MV-4-11 (cell line): ENCODE results near the gene DACT2.
"Not testable (repeated sequence)": the region's sequence is repeated elsewhere in the genome, so short reads cannot be mapped to it uniquely, and the experiment has no call there.

Experiments
- DNase-seq: peaks from one replicate; lab custom pipeline; 2025; lab: John Stamatoyannopoulos, UW

The DACT2 gene

DNA sequence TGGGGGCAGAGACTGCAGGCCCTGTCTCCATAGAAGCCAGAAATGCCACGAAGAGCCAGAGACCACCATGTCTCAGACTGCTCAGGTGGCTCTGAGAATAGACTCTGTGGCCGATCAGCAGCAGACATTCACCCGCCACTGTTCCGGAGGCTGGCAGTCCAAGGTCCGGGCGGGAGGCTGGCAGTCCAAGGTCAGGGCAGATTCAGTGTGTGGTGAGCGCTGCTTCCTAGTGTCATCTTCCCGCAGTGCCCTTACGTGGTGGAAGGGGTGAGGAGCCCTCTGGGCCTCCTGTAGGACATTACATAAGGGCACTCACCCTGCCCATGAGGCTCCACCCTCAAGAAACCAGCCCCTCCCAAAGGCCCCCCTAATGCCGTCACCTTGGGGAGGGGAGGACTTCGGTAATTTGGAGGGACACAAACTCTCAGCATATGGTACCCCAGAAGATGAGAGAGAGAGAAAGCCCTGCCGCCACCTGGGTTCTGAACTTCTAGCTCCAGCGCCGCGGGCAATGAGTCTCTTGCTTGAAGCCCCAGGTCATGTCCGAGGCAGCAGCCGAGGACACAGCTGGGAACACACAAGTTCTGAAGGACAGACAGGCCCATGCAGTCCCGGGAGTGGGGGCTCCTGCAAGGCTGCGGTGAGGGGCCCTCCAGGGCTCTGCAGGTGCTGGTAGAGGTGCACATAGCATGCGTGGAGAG, 36.4 kb downstream of the DACT2 start:
- DNase-seq: no peak

DNA sequence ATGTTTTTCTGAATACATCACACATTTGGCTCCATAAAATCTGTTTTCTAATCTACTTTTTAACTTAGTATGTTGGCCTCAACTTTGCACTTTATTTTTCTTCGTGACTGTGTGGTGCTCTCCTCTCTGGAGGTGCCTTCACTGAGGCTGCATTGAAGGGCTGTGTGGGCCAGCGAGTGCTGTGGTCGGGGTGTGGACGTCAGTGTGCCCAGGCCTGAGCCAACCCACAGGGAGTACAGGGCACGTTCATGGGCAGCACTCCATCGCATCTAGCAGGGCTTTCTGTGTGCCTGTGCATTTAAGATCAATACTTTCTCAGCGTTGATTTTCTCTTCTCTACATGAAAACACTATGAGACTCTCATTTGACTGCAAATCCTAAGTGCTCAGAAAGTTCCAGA, 37.8 kb downstream of the DACT2 start:
- no peak for DNase-seq

DNA sequence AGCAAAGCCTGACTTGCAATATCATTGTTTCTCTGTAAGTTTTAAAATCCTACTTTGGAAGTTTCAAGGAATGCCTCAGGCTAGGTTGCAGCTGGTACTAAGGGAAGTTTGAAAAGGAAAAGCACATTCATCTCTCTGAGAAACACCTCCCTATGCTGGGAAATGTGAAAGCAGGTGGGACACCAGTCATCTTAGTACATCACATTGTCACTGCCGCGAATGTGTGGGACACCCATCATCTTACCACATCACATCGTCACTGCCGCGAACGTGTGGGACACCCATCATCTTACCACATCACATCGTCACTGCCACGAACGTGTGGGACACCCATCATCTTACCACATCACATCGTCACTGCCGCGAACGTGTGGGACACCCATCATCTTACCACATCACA, 38.3 kb downstream of the DACT2 start:
- DNase-seq: not testable (repeated sequence)

DNA sequence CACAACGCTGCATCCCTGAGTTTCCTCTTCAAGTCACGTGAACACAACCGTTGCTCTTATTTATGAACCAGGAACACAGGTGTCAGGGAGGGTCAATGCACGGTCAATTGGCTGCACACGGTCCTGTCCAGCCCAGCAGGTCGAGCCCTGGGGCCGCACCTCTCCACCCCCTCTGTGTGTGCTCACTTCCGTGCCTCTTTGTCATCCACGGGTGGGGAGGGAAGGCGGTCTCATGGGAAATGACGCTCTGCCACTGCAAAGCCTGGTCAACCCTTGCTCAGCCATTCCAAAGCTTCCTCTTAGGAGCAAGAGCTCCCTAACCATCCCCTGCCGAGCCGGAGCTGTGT, 38.7 kb downstream of the DACT2 start:
- no peak for DNase-seq

DNA sequence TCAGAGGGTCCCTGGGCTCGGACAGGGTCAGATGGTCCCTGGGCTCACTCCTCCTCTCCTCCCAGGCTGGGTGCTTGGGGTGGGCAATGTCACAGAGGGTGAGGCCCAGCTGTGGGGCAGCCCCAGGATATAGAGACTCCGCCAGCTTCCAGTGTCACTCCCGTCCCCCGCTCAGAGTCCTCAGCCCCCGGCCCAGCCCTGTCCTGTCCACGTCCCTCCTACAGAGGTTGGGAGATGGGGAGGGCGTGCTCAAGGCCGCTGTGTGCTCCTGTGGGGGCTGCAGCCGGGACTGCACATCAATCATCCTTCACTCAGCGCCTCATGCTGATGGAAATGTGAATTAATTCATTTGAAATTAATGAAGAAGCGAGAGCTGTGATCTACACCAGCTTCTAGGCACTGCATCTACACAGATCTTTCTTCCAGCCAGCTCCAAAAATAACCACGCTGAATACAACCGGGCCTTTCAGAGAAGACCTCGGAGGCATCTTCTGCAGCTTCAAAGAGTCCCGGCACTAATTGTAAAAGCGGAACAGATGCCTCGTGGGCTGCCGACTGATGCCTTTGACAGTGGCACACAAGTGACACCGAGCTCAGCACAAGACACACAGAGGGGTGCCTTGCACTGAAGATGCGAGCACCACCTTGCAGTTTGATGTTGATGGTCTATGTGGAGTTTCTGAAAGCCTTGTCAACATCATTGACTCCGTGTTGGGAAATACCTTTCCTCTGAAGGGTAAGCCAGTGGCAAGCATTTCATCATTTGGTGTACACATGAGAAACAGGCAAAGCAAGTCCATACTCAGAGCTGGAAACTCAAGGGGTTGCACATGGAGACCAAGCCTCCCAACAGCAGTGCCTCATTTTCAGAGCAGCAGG, 39.3 kb downstream of the DACT2 start:
- DNase-seq: no peak

DNA sequence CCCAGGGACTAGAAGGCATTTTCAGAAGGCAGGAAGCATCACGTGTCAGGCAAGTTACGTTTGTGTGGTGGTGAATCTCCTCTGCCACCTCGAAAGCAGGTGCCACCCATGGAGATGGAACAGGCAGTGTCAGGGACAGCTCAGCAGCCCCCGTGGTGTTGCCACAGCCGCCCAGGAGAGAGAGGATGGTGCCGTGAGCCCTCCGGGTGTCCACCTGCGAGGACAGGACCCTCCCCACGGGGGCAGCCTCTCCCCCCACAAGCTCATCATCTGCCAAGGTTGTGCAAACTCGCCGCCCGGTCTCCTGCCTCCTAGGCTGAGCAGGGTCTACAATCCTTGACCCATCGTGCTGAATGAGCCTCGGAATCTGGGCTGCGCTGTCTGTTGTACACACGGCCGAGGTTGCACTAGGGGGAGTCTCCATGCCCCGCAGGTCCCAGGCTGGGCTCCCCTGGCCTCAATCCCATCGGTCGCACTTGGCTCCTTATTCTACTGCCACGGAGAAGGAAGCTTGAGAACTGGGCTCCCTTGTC, 40.1 kb downstream of the DACT2 start:
- no peak for DNase-seq

DNA sequence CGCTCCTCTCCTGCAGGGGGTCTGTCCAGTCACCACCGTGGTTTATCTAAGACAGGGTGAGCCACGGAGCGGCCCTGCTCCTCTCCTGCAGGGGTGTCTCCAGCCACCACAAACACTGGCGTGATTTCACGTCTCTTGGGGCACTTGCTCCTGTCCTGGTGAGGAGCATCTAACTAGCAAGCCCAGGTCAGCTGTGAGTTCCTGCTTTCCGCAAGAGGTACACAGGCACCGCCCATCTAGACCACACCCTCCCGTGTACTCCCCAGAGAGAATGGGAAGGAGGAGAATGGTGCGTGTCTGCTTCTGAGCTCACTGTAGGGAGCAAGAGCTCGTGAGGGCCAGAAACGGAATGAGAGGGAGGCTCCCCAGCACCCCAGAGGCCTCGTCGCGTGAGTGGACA, 40.7 kb downstream of the DACT2 start:
- DNase-seq: no peak

DNA sequence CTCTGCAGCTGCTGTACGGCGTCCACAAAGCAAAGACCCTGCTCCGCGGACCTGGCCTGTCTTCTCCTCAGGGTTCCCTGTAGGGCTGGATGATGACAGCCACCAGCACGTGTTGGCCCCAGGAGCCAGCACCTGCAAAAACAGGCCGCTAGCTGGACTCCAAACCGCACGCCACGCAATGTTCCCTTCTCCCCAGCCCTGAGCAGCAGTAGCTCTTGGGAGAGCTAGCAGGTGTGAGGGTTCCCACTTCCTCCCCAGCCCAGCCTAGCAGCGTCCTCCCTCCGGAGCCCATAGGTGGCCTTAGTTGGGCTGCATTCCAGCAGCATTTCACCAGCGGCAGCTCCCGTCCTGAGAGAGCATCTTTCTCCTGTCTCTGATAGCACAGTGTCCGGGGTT, 42.3 kb downstream of the DACT2 start:
- DNase-seq: no peak

DNA sequence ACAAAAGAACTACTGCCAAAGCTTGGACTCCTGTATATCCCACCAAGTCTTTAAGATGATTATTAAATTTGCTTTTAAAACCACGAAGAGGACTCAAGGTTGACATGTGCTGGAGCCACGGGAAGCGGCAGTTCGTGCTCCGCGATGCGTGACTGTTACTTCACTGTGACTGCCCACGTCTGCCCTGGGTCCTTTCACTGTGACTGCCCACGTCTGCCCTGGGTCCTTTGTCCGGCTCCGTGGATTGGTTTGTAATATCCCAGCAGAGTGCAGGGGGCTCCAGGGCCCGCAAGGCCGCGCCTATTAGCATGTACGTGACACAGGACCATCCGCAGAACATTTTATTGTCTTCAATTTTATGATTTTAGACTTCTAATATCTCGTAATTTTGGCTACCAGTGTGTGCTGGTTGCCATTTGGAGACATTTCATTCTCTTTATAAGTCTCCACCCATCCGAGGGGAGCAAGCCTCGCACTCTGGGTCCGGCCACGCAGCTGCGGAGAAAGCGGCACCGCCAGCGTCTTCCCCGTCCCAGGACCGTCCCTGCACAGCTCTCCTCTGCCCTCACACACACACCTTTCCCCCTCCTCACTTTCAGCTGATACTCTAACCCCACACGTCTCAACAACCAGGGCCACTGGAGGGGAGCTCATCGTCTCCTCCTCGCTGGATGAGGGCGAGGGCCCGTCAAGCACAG, 42.9 kb downstream of the DACT2 start:
- DNase-seq: no peak

DNA sequence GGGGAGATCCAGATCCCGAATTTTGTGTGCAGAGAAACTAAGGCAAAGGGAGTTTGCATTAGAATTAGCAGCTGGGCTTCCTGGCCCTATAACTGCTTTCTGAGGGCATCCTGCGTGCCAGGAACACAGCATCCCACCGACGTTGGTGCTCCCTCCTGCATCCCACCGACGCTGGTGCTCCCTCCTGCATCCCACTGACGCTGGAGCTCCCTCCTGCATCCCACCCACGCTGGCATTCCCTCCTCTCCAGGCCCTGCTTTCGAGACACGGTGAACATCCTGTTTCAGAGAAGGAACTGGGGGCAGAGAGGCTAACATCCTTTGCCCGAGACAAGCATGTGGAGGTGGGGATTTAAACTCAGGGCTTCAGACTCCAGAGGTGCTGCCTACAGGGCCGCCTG, 44.4 kb downstream of the DACT2 start:
- no peak for DNase-seq

DNA sequence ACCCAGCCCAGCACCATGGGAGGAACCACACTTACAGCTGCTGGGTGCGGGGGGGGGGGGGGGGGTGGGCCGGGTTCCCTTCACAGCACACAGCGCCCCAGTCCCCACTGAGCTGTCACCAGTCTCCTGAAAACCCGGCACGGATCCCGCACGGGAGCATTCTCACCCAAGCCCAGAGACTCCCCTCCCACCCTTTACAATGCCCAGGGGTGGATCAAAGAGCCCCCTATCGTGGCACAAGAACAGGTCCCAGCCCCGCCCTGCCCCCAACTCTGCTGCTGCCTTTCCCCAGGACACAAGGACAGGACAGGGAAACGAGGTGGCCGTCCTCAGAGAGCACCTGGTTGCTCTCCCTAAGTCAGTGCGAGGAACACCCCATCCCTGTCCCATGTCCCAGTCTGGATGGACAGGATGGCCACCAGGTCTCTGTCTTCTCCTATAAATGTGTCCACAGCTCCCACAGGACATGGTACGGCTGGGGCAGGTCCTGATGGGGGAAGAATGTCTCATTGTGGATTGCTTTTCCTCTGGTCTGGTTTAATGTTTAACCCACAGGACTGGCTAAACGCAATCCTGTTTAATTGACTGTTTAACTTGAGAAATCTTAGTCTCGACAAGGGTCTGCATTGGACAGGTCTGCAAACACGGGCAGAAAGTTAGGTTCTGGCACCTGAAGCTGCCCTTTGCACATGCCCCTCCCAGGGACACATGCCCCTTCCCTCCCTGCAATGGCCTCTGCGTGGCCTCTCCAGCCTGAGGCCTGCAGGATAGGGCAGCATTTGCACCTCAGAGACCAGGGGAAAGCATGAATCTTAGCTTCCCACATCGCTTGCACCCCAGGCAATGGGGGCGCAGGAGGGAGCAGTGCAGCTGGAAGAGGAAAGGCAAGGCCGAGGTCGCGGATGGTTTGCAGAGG, 45.3 kb downstream of the DACT2 start:
- no peak for DNase-seq

DNA sequence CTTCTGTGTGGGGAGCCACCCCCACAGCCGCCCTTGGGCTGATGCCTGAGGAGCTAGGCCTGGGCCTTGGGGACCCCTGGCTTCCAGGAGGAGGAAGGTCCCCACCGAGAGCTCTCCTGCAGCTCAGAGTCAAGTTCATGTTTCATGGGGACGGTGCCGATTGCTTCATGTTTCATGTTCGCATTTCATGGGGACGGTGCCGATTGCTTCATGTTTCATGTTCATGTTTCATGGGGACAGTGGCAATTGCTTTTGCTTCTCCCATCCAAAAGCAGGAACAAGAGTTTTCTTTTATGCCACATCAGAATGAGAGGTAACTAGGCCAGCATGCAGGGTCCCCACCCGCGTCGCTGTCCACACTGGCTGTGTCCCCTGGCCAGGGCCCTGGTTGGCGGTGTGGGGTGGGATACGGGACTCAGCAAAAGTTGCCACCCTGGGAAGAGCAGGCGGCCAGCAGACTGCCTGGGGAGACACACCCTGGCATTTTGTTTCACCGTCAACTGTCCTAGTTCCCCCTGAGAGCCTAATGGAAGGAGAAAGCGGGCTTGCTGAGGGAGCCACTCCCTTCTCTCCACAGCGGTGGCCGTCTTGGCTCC, 46.0 kb downstream of the DACT2 start:
- DNase-seq: no peak

DNA sequence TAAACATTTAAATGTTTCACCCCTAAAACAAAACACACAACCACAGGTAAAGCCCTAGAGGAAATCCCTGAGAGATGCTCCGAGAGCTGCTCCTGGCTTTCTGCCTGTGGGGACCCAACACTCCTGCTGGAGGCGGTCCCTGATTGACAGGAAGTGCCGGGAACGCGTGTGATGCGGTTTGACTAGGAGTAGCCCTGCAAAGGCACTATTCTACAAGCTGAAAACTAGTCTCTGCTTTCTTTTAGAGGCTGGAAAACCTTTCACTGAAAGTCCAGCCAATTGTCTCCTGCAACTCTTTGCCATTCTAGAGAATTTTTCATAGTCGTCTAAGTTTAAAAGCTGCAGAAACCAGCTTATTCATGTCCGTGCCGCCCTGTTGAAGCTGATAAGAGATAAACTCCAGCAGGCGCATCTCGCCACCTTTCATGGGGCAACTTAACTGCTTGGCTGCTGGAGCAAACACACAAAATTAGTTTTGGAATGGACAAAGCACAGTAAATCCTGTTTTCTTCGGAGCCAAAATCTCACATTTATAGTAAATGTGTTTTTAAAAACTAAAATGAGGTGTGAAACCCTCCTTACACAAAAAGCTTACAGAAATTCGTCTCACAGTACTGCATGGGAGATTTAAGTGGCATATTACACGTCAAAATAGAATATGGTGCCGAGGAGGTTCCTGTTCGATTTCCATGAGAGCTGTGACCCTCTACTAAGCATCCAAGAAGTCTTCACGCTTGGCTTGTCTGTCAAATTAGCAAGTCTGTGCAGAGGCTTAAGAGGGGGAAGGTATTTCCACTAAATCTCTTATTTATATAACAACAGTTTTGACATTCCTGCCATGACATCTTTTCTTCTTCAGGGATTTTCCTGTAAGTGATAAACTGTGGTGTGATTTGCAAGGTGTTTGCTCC, 46.9 kb downstream of the DACT2 start:
- DNase-seq: no peak

DNA sequence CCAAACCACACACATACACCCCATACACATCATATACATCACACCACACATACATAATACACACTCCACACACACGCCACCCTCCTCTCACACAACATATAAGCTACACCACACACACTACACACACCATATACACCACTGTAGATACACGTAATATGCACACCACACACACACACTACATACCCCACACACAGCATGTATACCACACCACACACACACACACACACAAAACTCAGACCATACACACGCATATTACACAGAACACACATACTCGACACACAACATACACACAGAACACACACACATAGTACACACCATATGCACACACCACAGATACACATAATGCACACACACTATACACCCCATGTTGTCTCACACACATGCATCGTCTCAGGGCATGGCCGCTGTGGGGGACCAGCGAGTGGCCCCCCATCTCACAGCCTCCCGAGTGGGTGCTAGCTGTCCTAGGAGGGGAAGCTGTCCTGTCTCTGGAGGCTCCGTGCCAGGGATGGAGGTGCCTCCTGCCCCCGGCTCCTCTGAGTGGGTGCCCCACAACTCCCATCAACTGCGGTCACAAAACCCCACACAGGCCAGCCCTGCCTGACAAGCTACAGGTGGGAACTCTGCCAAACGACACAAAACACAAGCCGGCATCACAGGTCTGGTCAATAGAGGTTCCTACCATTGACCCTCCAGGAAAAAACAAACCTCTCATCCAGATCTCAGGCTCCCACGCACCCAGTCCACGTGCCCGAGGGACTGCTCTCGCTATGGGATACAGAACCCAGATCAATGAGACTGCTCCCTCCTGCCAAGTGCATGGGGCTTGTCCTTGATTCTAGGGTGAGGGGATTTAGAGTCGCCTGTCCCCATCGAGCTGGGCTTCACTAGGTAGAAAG, 49.1 kb downstream of the DACT2 start:
- DNase-seq: no peak

DNA sequence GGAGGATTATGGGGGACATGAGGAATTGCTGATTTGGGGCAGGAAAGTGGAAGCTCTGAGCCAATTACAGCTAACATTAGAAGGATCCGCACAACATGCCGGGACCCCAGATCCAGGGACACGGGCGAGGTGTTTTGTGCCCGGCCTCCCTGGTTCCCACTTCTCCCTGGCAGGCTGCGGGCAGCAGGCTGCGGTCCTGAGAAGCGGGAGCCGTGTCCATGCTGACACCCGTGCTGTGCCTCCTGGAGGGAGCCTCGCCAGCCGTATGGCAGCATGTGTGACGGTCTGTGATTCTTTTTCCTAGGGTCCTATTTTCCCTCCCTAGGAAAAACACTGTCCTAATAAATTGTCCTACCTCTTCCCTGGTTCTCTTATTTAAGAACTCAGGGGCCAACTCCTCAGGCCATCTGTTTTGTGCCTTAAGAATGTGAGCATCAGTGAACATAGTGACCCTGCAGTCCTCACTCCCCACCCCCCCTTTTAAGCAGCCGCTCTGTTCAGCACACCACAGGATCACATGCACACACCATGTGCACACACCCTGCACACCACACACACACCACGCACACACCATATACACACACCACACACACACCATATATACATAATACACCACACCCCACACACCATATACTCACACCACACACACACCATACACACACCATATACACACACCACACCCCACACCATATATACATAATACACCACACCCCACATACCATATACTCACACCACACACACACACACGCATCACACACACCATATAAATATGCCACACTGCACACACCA, 49.9 kb downstream of the DACT2 start:
- no peak for DNase-seq

DNA sequence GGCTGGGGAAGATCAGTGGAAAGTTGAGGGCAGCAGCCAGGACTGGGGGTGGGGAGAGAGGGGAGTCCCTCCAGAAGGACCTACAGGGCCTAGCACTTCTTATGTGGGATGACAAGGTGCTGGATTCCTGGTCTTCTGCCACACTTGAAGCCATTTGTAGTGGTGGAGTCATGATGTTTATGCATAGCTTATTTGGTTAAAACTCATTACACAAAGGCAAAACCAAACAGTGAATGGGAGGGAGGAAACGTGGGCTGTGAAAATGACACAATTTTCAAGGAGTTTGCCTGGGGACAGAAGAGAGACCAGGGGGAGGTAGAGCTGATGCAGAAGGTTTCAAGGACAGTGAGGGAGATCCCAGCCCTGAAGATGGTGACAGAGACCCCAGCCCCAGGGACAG, 50.8 kb downstream of the DACT2 start:
- DNase-seq: no peak

DNA sequence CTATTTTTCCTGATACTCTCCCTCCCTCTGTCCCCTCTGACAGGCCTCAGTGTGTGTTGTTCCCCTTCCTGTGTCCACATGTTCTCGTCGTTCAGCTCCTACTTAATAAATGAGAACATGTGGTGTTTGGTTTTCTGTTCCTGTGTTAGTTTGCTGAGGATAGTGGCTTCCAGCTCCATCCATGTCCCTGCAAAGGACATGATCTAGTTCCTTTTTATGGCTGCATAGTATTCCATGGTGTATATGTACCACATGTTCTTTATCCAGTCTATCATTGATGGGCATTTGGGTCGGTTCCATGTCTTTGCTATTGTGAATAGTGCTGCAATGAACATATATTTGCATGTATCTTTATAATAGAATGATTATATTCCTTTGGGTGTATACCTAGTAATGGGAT, 51.8 kb downstream of the DACT2 start:
- DNase-seq: not testable (repeated sequence)
